ENCODE data around the gene CBARP.
A peak's percentile ranks its signal among the peaks of the same experiment; 100 is the strongest.

Gene CBARP, protein sequence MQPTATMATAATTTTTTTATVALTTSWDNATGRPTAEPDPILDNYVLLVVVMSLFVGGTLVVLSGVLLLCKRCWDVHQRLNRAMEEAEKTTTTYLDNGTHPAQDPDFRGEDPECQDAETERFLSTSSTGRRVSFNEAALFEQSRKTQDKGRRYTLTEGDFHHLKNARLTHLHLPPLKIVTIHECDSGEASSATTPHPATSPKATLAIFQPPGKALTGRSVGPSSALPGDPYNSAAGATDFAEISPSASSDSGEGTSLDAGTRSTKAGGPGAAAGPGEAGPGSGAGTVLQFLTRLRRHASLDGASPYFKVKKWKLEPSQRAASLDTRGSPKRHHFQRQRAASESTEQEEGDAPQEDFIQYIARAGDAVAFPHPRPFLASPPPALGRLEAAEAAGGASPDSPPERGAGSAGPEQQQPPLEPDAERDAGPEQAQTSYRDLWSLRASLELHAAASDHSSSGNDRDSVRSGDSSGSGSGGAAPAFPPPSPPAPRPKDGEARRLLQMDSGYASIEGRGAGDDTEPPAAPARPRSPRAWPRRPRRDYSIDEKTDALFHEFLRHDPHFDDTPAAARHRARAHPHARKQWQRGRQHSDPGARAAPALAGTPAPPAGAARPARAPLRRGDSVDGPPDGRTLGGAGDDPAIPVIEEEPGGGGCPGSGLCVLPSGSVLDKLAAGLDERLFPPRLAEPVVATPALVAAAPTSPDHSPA

GRCh38 chr19:1237754-1238368, at the start of gene CBARP:
CBARP (minus strand) TSS chr19:1238005; CDS start chr19:1236100, 1,905 bp downstream.
- DNase-seq: peak in 1 of 2 experiments; percentile 38

DNA sequence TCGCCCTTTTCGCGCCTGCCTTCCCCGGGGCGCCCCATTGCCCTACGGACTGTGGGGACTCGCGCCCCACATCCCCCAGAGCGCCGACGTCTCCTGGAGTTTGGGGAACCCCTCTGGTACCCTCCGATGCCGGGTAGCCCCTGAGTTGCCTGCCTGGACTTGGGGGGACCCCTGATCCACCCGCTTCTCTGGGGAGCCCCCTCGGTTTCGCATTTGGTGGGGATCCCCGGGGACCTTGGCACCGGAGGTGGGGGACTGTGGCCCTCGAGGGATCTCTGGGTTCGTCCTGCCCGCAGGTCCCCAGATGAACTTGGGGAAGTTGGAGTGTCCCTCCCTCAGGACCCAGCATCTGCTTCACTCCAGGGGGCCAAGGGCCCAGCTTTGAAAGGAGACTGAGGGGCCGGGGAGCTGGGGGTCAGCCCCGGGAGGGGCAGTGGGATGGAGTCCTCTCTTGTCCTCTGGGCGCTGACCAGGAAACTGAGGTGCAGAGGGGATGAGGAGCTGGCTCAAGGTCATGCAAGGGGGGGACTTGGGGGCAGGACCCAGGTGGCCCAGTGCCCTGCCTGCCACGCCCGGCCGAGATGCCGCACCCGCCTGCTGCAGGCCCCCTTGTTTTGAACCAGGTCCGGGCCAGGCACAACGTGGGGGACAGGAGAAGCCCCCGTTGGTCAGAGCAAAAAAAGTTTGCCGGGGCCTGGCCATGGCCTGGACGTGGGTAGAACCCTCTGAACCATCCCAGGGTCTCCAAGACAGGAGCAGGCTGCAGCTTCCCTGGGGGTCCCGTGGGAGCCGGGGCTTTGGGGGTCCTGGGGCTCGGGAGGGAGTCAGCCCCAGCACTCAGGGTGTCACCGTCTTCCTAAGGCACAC, 48.9 kb upstream of the CBARP start:
- DNase-seq: no peak

- no peak for DNase-seq
Measured at GRCh38 chr19:1285737-1286360, 48.0 kb upstream of the CBARP start, which contains the start of gene EFNA2. EFNA2 (plus strand) TSS chr19:1285873; CDS start chr19:1286169, 296 bp downstream.

DNA sequence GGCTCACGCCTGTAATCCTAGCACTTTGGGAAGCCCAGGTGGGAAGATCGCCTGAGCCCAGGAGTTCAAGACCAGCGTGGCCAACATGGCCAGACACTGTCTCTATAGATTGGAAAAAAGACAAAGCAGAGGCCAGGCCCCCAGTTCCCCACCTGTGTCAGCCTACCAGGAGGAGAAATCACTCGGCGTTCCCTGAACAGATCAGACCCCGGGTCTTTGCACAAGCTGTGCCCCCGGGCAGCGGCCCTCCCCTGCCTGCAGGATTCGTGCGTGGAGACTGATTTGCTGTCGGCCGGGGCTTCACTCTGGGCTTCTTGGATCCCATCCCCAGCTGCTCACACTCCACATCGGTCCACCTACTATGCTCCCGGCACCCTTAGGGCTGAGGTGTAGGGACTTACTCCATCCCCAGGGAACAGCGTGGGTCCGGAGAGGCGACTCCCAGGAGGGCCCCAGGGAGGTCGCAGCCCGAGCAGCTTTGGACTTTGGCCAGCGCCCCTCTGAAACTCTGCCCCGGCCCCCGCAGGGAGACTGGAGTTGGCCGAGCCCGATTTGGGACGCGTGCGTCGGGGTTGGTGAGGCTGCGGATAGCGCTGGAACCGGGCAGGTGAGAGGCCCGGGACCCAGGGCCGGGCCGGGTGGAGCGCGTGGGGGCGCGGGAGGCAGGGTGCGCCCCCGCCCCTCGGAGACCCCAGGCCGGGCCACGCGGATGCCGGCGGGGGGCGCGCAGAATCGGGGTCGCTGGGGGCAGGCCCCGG, 47.4 kb upstream of the CBARP start:
- no peak for DNase-seq

GRCh38 chr19:1284293-1284978, 46.6 kb upstream of the CBARP start:
- DNase-seq: no peak

DNA sequence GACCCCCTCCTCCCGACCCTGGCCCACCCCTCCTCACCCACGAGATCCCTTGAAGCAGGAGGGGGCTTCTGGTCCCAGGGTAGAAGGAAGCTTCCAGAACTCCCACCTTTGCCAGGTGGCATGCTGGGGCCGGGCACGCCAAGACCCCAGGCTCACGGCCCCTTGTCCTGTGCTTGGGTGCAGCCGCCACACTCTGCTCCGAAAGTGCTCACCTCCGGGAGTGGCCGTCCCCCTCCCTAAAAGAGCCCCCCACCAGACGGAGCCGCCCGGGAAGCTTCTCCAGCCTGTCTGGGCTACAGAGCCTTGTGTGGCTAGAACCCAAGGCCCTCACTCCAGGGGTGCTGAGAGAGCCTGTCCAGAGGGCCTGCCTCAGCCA, 46.1 kb upstream of the CBARP start:
- DNase-seq: no peak

- no peak for DNase-seq
Measured at GRCh38 chr19:1283207-1283916, 45.6 kb upstream of the CBARP start.

- no peak for DNase-seq
Measured at GRCh38 chr19:1282588-1283206, 44.9 kb upstream of the CBARP start.

GRCh38 chr19:1281569-1282287, 43.9 kb upstream of the CBARP start:
- DNase-seq: no peak

- DNase-seq: no peak
Measured at GRCh38 chr19:1280636-1281568, 43.1 kb upstream of the CBARP start.

DNA sequence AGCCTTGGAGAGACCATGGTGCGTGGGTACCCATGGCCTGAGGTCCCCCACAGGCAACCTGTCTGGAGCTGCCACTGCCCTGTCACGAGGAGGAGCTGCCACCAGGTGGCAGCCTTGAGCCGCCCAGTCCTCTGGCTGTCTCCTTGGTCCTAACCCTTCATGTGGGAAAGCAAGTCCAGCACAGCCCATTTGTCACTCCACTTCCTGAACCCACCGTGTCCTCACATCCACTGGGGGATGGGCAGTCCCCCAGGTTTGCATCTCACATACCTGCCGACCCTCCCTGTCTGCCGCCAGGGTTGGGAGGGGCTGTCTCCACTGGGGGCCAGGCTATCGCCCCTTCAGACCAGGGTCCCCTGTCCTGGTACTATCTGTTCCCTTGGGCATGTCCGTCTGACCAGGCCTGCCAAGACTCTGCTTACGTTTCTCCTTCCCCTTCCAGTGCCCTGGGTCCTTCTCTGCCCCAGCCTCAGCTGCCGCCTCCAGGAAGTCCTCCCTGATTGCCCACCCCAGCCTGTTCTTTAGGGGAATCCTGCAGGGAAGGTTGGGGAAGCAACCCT, 42.1 kb upstream of the CBARP start:
- peak; percentile 69 to 72 for DNase-seq

GRCh38 chr19:1278713-1279660, 41.2 kb upstream of the CBARP start:
- DNase-seq: no peak

DNA sequence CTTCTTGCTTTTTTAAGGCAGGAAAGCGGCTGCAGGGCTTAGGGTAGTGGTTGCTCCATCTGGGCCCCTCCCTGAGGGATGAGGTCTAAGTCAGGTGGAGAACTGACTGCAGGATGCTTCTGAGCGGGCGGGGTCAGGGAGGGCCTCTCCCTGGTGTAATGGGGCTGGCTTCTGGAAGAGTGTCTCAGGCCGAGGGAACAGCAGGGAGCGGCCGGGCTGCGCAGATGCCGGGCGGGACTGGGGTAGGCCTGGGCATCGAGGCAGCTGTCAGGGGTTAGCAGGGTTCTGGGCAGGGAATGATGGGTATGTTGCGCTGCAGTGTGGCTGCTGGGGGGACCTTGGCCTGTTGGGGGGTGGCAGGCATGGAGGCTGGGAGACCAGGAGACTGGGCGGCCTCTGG, 40.3 kb upstream of the CBARP start:
- DNase-seq: no peak

- no peak for DNase-seq
Measured at GRCh38 chr19:1277061-1277460, 39.3 kb upstream of the CBARP start.

DNA sequence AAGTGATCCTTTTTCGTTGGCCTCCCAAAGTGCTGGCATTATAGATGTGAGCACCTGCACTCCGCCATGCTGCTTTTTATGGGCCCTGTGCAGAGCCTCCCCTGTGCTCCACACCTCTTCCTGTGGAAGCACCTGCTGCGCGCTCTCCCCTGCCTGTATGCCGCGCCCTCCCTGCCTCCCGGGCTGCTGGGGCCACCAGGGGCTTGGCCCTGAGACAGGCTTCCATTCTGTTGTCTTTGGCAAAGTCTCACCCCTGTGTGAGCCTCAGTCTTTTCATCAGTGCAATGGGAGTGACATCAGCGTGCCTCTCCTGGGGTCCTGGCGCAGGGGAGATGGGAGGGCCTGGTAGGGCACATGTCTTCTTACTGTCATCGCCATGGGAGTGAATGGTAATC, 38.8 kb upstream of the CBARP start:
- peak; percentile 35 to 72 for DNase-seq

DNA sequence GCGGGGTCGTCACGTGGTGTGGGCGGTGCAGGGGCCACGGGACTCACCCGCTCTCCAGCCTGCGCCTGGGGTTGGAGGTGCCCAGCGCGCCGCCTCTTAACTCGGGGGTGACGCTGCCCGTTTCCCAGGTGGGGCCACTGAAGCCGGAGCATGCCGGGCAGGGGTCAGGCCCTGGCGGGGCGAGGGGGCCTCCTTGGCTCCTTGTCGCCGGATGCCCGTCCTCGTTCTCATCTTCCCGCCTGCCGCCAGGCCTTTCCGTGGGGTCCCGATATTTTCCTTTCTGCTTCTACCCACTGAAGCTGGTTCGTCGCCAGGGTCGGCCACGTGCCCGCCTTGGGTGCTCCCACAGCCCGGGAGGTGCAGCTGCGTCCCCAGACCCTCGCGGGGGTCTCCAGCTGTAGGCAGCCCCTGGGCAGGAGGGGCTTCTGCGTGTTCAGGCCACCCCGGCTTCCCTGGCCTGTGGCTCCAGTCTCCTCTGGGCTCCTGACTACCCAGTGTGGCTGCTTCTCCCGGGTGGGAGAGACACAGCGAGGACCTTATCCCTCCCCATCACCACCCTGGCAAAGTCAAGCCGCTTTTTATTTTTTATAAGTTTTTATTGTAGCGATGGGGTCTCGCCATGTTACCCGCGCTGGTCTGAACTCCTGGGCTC, 38.3 kb upstream of the CBARP start:
- no peak for DNase-seq

All from NCI-H2081 (cell line).